K562 (cell line): ENCODE data around the gene BTRC.

ENCODE experiments used
- FOXK2 ChIP-seq, 2 experiments: fragments of 450-650 bp; IDR thresholded peaks in 1 of 2; conservative IDR thresholded peaks in 1 of 2; 2 replicates each; pipeline ENCODE4 v1.6.1; 2016; ENCODE audit warnings: low read depth in 2 of 2, mild to moderate bottlenecking in 1 of 2
- GABPA ChIP-seq: fragments of 200-800 bp; sonication (Bioruptor generic); conservative IDR thresholded peaks from 2 replicates; pipeline ENCODE4 v1.6.1; 2016; ENCODE audit warnings: low read depth, missing genetic modification characterization, missing compliant biosample characterization
- MTA2 ChIP-seq: fragments of 450-650 bp; IDR thresholded peaks from 2 replicates; pipeline ENCODE4 v1.6.1; 2016; ENCODE audit warnings: low read depth
- RUNX1 ChIP-seq: sonication (generic); IDR thresholded peaks from 2 replicates; pipeline ENCODE4 v1.6.1; 2016; ENCODE audit warnings: antibody characterized with exemption, low read depth
- SRF ChIP-seq, 2 experiments: fragments of 250-450, 450-650 bp in 1 of 2; sonication (Bioruptor Pico) in 1 of 2; sonication (generic) in 1 of 2; formaldehyde crosslinking; IDR thresholded peaks; 2 replicates each; pipeline versions ENCODE4 v1.5.0 to v1.5.1; 2020 to 2022; ENCODE audit warnings: mild to moderate bottlenecking in 1 of 2, missing genetic modification reagents in 1 of 2
- ZC3H8 ChIP-seq: fragments of 450-650 bp; IDR thresholded peaks from 2 replicates; pipeline ENCODE4 v1.6.1; 2017
- TF ChIP-seq, protein P1 (sequence below): fragments of 450-650 bp; formaldehyde crosslinking; IDR thresholded peaks from 2 replicates; pipeline ENCODE4 v1.4.0; 2022; ENCODE audit warnings: mild to moderate bottlenecking, moderate library complexity
- TF ChIP-seq, protein P2 (sequence below), 3 experiments: IDR thresholded peaks in 2 of 3; conservative IDR thresholded peaks in 1 of 3; 2 replicates each; pipeline ENCODE4 v1.5.1; 2011 to 2012; ENCODE audit warnings: low read length in 3 of 3, mild to moderate bottlenecking in 3 of 3, control low read depth in 2 of 3, improper control_type of control experiment in 1 of 3, inconsistent platforms in 1 of 3, low read depth in 1 of 3, mixed read lengths in 1 of 3, moderate library complexity in 1 of 3; ENCODE audit not compliant: insufficient read depth in 2 of 3
- TF ChIP-seq, protein P3 (sequence below): fragments of 250-450 bp; sonication (Bioruptor Pico); IDR thresholded peaks from 2 replicates; pipeline ENCODE4 v1.8.0; 2021; ENCODE audit warnings: mild to moderate bottlenecking, moderate library complexity
- TF ChIP-seq, protein P4 (sequence below): fragments of 250-450 bp; sonication (Bioruptor Pico); IDR thresholded peaks from 2 replicates; pipeline ENCODE4 v1.8.0; 2021; ENCODE audit warnings: moderate library complexity, mild to moderate bottlenecking, inconsistent platforms

DNA sequence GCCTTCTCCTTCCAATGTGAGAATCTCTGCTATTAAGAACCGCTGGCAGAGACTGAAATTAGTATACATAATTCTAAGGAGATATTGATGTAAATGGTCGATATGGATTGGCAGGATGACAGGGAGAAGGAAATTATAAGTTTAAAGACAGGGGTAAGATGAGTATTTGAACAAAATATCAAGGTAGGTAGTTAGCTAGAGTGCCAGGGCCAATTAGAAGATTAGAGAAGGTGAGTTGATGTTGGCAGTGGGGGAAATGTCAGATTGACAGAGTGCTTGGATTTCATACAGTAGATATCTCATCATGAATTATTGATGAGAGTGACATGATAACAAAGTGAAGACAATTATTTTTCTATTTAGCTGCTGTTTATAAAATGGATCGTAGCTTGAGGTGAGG, 74.1 kb downstream of the BTRC start:
- TF ChIP-seq, protein P1, sequence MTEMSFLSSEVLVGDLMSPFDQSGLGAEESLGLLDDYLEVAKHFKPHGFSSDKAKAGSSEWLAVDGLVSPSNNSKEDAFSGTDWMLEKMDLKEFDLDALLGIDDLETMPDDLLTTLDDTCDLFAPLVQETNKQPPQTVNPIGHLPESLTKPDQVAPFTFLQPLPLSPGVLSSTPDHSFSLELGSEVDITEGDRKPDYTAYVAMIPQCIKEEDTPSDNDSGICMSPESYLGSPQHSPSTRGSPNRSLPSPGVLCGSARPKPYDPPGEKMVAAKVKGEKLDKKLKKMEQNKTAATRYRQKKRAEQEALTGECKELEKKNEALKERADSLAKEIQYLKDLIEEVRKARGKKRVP (CRISPR knock-in tag), result no peak
- TF ChIP-seq ZC3H8 (no peak), RUNX1 (no peak), FOXK2 (conservative IDR thresholded peaks at IDR 0.05 in 1 of 2, IDR thresholded peaks at IDR 0.05 in 1 of 2; ENCODE audit: low read depth in 2 of 2) (no peak), GABPA (no peak), SRF (CRISPR knock-in tag; IDR thresholded peaks at IDR 0.05) (no peak), MTA2 (no peak)
- TF ChIP-seq, protein P2, sequence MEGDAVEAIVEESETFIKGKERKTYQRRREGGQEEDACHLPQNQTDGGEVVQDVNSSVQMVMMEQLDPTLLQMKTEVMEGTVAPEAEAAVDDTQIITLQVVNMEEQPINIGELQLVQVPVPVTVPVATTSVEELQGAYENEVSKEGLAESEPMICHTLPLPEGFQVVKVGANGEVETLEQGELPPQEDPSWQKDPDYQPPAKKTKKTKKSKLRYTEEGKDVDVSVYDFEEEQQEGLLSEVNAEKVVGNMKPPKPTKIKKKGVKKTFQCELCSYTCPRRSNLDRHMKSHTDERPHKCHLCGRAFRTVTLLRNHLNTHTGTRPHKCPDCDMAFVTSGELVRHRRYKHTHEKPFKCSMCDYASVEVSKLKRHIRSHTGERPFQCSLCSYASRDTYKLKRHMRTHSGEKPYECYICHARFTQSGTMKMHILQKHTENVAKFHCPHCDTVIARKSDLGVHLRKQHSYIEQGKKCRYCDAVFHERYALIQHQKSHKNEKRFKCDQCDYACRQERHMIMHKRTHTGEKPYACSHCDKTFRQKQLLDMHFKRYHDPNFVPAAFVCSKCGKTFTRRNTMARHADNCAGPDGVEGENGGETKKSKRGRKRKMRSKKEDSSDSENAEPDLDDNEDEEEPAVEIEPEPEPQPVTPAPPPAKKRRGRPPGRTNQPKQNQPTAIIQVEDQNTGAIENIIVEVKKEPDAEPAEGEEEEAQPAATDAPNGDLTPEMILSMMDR (IDR thresholded peaks at IDR 0.05 in 2 of 3, conservative IDR thresholded peaks at IDR 0.05 in 1 of 3; ENCODE audit: insufficient read depth in 2 of 3, low read depth in 1 of 3, low read length in 3 of 3), result no peak
- TF ChIP-seq, protein P3, sequence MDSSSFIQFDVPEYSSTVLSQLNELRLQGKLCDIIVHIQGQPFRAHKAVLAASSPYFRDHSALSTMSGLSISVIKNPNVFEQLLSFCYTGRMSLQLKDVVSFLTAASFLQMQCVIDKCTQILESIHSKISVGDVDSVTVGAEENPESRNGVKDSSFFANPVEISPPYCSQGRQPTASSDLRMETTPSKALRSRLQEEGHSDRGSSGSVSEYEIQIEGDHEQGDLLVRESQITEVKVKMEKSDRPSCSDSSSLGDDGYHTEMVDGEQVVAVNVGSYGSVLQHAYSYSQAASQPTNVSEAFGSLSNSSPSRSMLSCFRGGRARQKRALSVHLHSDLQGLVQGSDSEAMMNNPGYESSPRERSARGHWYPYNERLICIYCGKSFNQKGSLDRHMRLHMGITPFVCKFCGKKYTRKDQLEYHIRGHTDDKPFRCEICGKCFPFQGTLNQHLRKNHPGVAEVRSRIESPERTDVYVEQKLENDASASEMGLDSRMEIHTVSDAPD (CRISPR knock-in tag), result no peak
- TF ChIP-seq, protein P4, sequence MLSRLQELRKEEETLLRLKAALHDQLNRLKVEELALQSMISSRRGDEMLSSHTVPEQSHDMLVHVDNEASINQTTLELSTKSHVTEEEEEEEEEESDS (CRISPR knock-in tag), result no peak
